CD4-positive, alpha-beta T cell treated with Interleukin-17A for 1 hour (primary cell): Measurements from ENCODE around the gene LANCL2.
A peak's percentile ranks its signal among the peaks of the same experiment; 100 is the strongest.
"Not testable (repeated sequence)": the region's sequence is repeated elsewhere in the genome, so short reads cannot be mapped to it uniquely, and the experiment has no call there.

ENCODE experiments used
- DNase-seq: peaks from one replicate; pipeline ENCODE4 v3.0.0-alpha.2; 2020

LANCL2 gene

GRCh38 chr7:55409482-55410225 is 44.5 kb downstream of the LANCL2 start:
- no peak for DNase-seq

GRCh38 chr7:55410667-55411239 is 45.6 kb downstream of the LANCL2 start:
- DNase-seq, result no peak

- DNase-seq, result no peak
These were observed 46.7 kb downstream of the LANCL2 start for GRCh38 chr7:55411844-55412243.

GRCh38 chr7:55413442-55413841 is 48.3 kb downstream of the LANCL2 start:
- DNase-seq, result no peak

GRCh38 chr7:55415173-55415778 is 50.1 kb downstream of the LANCL2 start:
- DNase-seq, result peak; percentile 83

DNA sequence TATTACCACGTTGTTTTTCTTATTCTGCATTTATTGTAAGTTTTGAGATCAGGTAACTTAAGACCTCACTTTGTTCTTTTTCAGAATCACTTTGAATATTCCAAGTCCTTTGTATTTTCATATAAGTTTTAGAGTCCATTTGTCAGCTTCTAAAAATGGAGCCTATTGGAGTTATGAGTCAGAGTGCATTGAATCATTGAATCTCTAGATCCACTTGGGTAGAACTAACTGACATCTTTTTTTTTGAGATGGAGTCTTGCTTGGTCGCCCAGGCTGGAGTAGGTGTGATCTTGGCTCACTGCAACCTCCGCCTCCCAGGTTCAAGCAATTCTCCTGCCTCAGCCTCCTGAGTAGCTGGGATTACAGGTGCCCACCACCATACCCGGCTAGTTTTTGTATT is 52.3 kb downstream of the LANCL2 start:
- not testable (repeated sequence) for DNase-seq

- no peak for DNase-seq
These were observed 55.4 kb downstream of the LANCL2 start for GRCh38 chr7:55420530-55420929.

GRCh38 chr7:55423277-55423711 is 58.2 kb downstream of the LANCL2 start:
- no peak for DNase-seq

DNA sequence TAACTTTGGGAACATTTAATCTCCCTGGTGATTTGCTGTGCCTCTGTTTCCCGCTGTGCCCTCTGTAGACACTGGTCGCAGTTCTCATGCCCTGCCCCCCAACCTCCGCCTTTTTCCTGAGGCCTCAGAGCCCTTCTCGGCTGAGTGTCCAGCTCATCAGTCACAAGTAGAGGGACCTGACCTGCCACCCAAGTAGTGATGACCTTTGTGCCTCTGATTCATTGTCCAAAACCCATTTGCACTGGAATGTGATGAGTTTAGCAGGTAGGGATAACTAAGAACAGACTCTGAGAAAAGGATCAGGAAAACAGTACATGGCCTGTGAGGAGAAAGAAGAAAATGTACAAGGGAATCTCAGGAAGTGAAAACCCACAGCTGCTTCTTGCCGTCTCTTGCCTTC is 58.8 kb downstream of the LANCL2 start:
- DNase-seq, result no peak

DNA sequence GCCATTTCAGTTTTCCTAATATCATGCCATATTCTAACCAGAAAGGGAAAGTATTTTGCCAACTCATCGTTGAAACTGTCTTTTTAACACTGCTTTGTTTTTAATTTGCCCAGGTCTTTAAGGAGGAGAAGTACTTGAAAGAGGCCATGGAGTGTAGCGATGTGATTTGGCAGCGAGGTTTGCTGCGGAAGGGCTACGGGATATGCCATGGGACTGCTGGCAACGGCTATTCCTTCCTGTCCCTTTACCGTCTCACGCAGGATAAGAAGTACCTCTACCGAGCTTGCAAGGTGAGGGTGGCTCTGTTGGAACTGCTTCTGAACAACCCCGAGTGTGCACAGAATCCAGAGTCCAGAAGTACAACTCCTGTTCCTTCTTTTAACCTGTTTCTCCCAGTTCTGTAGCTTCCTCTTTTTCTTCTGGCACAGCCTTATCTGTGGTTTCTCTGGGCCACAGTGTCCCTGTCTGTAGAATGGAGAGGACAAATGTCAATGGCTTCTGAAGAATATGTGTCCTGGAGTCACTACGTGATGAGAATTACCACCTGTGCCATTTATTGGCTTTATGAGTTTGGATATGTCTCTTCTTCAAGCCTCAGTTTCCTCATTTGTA is 60.1 kb downstream of the LANCL2 start:
- DNase-seq, result no peak

- DNase-seq, result no peak
These were observed 61.5 kb downstream of the LANCL2 start for GRCh38 chr7:55426676-55427075.

DNA sequence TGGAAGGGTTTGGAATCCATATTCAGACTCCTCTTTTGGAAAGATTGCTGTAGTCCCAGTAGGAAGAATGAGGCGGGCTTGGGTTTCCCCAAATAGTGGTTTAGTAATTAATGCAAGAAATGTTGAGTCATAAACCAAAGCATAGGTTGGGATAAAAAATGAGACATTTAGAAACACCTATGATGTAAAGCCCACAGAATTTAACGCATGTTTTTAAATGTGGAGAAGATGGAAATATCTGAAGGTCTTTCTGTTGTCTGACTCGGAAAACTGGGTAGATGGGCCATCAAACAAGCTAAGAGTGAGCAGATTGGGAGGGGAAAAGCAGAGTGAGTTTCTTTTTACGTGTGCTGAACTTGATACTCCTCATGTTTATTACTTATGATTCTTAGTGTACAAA is 62.2 kb downstream of the LANCL2 start:
- DNase-seq, result no peak

DNA sequence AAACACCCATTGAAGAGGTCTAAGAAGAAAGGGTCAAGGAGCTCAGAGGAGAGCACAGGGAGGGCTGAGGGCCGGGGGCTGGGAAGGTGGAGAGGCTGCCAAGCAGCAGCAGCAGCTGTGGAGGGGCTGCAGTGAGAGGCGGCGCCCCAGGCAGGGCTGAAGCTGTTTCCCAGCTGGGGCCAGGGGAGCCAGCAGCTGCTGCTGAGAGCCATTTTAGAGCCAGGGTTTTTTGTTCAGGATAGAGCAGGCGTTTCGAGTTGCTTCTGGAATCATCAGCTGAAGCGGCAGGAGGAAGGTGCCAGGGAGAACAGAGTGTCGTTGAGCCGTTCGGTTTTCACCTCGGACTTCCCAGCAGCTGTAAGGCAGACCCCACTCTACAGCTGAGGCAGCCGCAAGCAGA is 62.7 kb downstream of the LANCL2 start:
- no peak for DNase-seq

- no peak for DNase-seq
These were observed 64.8 kb downstream of the LANCL2 start for GRCh38 chr7:55429835-55430499.

DNA sequence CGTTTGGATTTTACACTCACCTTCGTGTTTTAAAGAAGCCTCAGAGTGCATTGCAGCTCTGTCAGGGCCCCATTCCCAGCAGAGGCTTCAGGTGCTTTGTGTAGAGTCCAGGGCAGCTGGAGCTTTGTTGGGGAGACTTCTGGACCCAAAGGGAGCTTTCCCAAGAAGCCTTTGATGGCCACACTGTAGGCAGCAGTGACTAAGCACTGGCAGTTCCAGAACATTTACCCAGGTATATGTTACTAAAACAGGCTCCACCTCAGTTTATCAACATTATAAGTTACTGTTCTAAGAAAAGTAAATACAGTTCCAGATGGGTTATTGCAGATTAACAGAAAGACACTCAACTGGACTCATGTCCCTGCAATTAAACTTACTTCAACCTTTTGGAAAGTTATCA is 66.8 kb downstream of the LANCL2 start:
- DNase-seq, result no peak

- no peak for DNase-seq
These were observed 67.4 kb downstream of the LANCL2 start for GRCh38 chr7:55432506-55432905.

DNA sequence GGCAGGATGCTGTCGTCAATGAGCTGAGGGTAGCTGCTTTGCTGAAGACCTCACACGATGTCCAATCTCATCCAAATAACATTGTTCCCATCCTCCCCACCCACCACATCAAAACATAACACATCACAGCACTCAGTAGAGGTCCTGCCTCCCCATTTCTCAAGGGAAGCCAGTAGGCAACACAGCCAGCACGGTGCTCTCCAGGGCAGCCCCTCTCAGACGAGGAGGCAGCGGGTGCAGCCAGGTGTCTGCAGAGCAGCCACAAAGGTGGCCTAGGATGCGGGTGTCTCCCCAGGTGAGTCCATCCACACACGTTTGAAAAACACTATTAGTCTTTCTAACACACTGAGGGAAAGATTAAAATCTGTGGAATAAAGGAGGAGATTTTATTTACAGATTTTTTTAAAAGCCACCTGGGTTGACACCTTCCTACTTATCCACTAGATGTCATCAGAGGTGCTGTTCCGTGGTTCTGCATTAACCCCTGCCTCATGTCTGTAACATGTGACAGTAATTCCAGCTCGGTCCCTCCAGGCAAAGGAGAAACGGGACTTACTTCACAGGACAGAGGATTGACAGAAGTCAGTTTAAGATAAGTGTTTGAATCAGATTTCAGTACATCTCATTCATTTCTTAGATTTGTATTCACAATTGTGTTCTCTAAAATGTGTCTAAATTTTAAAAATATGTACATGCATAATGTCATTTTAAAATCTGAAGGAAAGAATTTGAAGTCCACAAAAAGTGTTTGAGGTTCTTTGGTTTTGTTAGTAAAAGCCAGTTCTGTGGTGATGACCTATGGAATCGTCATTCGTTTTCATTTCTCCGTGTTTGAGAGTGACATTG is 68.0 kb downstream of the LANCL2 start:
- peak; percentile 54 for DNase-seq

DNA sequence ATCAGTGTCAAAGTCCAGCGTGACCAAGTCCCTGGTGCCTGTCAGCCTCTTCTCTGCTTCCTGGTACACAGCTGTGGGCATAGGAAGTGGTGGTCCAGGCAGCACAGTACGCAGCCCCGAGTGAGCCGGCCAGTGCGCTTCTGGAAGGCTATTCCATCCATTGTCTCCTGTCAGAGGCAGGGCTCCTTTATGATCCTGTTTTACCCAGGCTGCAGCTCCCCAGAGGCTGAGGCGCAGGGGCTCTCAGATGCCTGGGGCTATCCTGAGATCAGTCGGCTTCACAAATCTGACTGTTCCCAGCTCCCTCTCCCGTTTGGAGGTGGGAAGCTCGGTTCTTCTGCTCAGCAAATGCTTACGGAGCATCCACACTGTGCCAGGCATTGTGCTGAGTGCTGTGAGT is 70.3 kb downstream of the LANCL2 start:
- no peak for DNase-seq

- DNase-seq, result no peak
These were observed 71.3 kb downstream of the LANCL2 start for GRCh38 chr7:55436457-55436856.

DNA sequence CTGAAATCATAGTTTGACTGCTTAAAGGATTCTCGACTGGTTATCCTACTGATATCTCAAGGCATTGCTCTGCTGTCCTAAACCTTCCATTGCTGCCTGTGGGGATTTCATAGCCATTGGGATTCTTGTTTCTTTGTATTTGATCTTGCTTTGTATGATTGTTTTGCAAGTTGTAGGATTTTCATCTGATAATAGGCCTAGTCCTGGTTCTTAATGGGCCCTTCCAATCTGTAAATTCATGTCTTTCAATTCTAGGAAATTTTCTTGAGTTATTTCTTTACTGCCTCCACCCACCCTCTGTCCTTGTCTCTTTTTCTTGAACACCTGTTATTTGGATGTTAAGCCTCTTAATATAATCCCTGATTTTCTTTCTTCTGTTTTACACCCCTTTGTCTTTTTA is 72.2 kb downstream of the LANCL2 start:
- no peak for DNase-seq

- DNase-seq, result no peak
These were observed 73.1 kb downstream of the LANCL2 start for GRCh38 chr7:55438085-55438756.
